ENCODE results near the gene GPS1. TPM values are rescaled to one million over a fixed set of nuclear protein-coding genes. Genes with fewer than 3 reads are reported as not detected.

Gene GPS1
- total and polyA plus RNA-seq, 2 experiments from 2014 or later, result 101 to 160 TPM

GRCh38 chr17:82010575-82011525, 40.8 kb upstream of the GPS1 start:
- Histone ChIP-seq H3K4me2 (no peak overlapping the region), H2AFZ (no peak overlapping the region), H3K27ac (no peak overlapping the region), H3K4me3 (no peak overlapping the region), H3K9me3 (ENCODE audit: low read depth) (no peaks in the 10 kb centered on the region), H3K79me2 (no peaks in the 10 kb centered on the region), H3K4me1 (ENCODE audit: insufficient read depth) (peaks cover 10% of the 10 kb centered on the region), H3K36me3 (replicated peaks; ENCODE audit: insufficient read depth, low read depth) (no peaks in the 10 kb centered on the region), H3K9me2 (replicated peaks; ENCODE audit: insufficient read depth) (no peaks in the 10 kb centered on the region), H3K27me3 (no peaks in the 10 kb centered on the region), H4K20me1 (ENCODE audit: insufficient read depth, poor library complexity, severe bottlenecking) (no peaks in the 10 kb centered on the region)
- TF ChIP-seq EZH2 (IDR thresholded peaks at IDR 0.05; ENCODE audit: borderline replicate concordance) (no peak), EZH2phosphoT487 (IDR thresholded peaks at IDR 0.05; ENCODE audit: low read depth, severe bottlenecking, unreplicated experiment) (no peak), CTCF (IDR thresholded peaks at IDR 0.05; ENCODE audit: poor library complexity) (no peak)
- no peak for DNase-seq (ENCODE audit: low spot score)
- WGBS (ENCODE audit: low lambda C conversion rate, missing lambda C conversion rate), result 95% methylated on average over 22 of the region's 39 CpGs

GRCh38 chr17:82011617-82012187, 40.0 kb upstream of the GPS1 start:
- no peaks in the 10 kb centered on the region for H3K79me2 ChIP-seq
- H4K20me1 ChIP-seq (ENCODE audit: insufficient read depth, poor library complexity, severe bottlenecking), result no peaks in the 10 kb centered on the region
- no peak overlapping the region for H2AFZ ChIP-seq
- 91% methylated on average over 19 of the region's 19 CpGs for WGBS (ENCODE audit: low lambda C conversion rate, missing lambda C conversion rate)
- no peaks in the 10 kb centered on the region for H3K9me2 ChIP-seq (replicated peaks; ENCODE audit: insufficient read depth)
- H3K27me3 ChIP-seq, result no peaks in the 10 kb centered on the region
- TF ChIP-seq CTCF (IDR thresholded peaks at IDR 0.05; ENCODE audit: poor library complexity), result no peak
- no peak for TF ChIP-seq EZH2phosphoT487 (IDR thresholded peaks at IDR 0.05; ENCODE audit: low read depth, severe bottlenecking, unreplicated experiment)
- TF ChIP-seq EZH2 (IDR thresholded peaks at IDR 0.05; ENCODE audit: borderline replicate concordance), result no peak
- H3K4me3 ChIP-seq, result no peak overlapping the region
- no peak for DNase-seq (ENCODE audit: low spot score)
- no peak overlapping the region for H3K27ac ChIP-seq
- H3K4me1 ChIP-seq (ENCODE audit: insufficient read depth), result peaks cover 10% of the 10 kb centered on the region
- no peaks in the 10 kb centered on the region for H3K36me3 ChIP-seq (replicated peaks; ENCODE audit: insufficient read depth, low read depth)
- no peaks in the 10 kb centered on the region for H3K9me3 ChIP-seq (ENCODE audit: low read depth)
- no peak overlapping the region for H3K4me2 ChIP-seq

- H3K36me3 ChIP-seq (replicated peaks; ENCODE audit: insufficient read depth, low read depth), result no peaks in the 10 kb centered on the region
- no peak overlapping the region for H3K4me2 ChIP-seq
- H3K4me3 ChIP-seq, result no peak overlapping the region
- H3K27me3 ChIP-seq, result no peaks in the 10 kb centered on the region
- H3K79me2 ChIP-seq, result no peaks in the 10 kb centered on the region
- H3K4me1 ChIP-seq (ENCODE audit: insufficient read depth), result peaks cover 10% of the 10 kb centered on the region
- H3K27ac ChIP-seq, result peak overlapping the region; percentile 76
- no peaks in the 10 kb centered on the region for H3K9me2 ChIP-seq (replicated peaks; ENCODE audit: insufficient read depth)
- H2AFZ ChIP-seq, result no peak overlapping the region
- no peak for DNase-seq (ENCODE audit: low spot score)
- no peaks in the 10 kb centered on the region for H3K9me3 ChIP-seq (ENCODE audit: low read depth)
- WGBS (ENCODE audit: low lambda C conversion rate, missing lambda C conversion rate), result 77% methylated on average over 19 of the region's 20 CpGs
- TF ChIP-seq CTCF (IDR thresholded peaks at IDR 0.05; ENCODE audit: poor library complexity) (no peak), EZH2phosphoT487 (IDR thresholded peaks at IDR 0.05; ENCODE audit: low read depth, severe bottlenecking, unreplicated experiment) (no peak), EZH2 (IDR thresholded peaks at IDR 0.05; ENCODE audit: borderline replicate concordance) (no peak)
- H4K20me1 ChIP-seq (ENCODE audit: insufficient read depth, poor library complexity, severe bottlenecking), result no peaks in the 10 kb centered on the region
Measured at GRCh38 chr17:82012261-82012639, 39.4 kb upstream of the GPS1 start.
